Hepatocyte (in vitro differentiated cells): ENCODE data around the gene ZNF567. TPM values are rescaled to one million over a fixed set of nuclear protein-coding genes. Genes with fewer than 3 reads are reported as not detected.

Source experiments
- polyA plus RNA-seq: library from polyadenylated mRNA; unstranded; fragments of >200 nt; fragmentation: Nextera tagmentation; extraction: Ambion mirVana; gene quantifications from 2 replicates; pipeline ENCODE4 v1.2.1, GENCODE V29; 2016
- total RNA-seq: library from RNA; depleted of rRNA; stranded (reverse); fragments of >200 nt; gene quantifications from 2 replicates; pipeline ENCODE4 v1.2.3, GENCODE V29; 2014

ZNF567 gene
- total and polyA plus RNA-seq, 2 experiments from 2014 or later, result 4.4 to 8.1 TPM

Other genes with a start within 250 kb of the ZNF567 start
- gene ZNF566, start 198.1 kb upstream of the ZNF567 start, total RNA-seq, result 12.7 and 13.0 TPM in 2 replicates
- 4.0 and 5.8 TPM in 2 replicates for gene ZNF566, start 198.1 kb upstream of the ZNF567 start, polyA plus RNA-seq
- 16.4 and 20.3 TPM in 2 replicates for gene ZNF260, start 159.3 kb upstream of the ZNF567 start, total RNA-seq
- 11.8 and 12.9 TPM in 2 replicates for gene ZNF260, start 159.3 kb upstream of the ZNF567 start, polyA plus RNA-seq
- 11.1 and 14.6 TPM in 2 replicates for gene ZNF529, start 114.3 kb upstream of the ZNF567 start, total RNA-seq
- gene ZNF529, start 114.3 kb upstream of the ZNF567 start, polyA plus RNA-seq, result 6.3 and 8.7 TPM in 2 replicates
- gene ZNF382, start 82.3 kb upstream of the ZNF567 start, total RNA-seq, result 6.2 and 10.3 TPM in 2 replicates
- gene ZNF382, start 82.3 kb upstream of the ZNF567 start, polyA plus RNA-seq, result 2.4 and 4.7 TPM in 2 replicates
- gene ZNF461, start 20.8 kb upstream of the ZNF567 start, total RNA-seq, result 8.9 and 16.7 TPM in 2 replicates
- gene ZNF461, start 20.8 kb upstream of the ZNF567 start, polyA plus RNA-seq, result 3.2 and 4.6 TPM in 2 replicates
- 3.3 and 7.6 TPM in 2 replicates for gene ZNF850, start 85.2 kb downstream of the ZNF567 start, total RNA-seq
- gene ZNF850, start 85.2 kb downstream of the ZNF567 start, polyA plus RNA-seq, result 0.64 and 1.1 TPM in 2 replicates
- gene ZNF790, start 150.8 kb downstream of the ZNF567 start, total RNA-seq, result 8.7 and 13.8 TPM in 2 replicates
- gene ZNF790, start 150.8 kb downstream of the ZNF567 start, polyA plus RNA-seq, result 2.4 and 4.0 TPM in 2 replicates
- 4.8 and 7.9 TPM in 2 replicates for gene ZNF345, start 163.3 kb downstream of the ZNF567 start, total RNA-seq
- 5.8 and 6.0 TPM in 2 replicates for gene ZNF345, start 163.3 kb downstream of the ZNF567 start, polyA plus RNA-seq
- gene ZNF829, start 228.7 kb downstream of the ZNF567 start, total RNA-seq, result 2.0 TPM in 2 replicates
- 0.83 and 1.6 TPM in 2 replicates for gene ZNF829, start 228.7 kb downstream of the ZNF567 start, polyA plus RNA-seq
- gene ZNF568, start 228.7 kb downstream of the ZNF567 start, total RNA-seq, result 3.9 and 8.9 TPM in 2 replicates
- 2.5 and 4.4 TPM in 2 replicates for gene ZNF568, start 228.7 kb downstream of the ZNF567 start, polyA plus RNA-seq